ENCODE results near the gene TMOD4.

DNA sequence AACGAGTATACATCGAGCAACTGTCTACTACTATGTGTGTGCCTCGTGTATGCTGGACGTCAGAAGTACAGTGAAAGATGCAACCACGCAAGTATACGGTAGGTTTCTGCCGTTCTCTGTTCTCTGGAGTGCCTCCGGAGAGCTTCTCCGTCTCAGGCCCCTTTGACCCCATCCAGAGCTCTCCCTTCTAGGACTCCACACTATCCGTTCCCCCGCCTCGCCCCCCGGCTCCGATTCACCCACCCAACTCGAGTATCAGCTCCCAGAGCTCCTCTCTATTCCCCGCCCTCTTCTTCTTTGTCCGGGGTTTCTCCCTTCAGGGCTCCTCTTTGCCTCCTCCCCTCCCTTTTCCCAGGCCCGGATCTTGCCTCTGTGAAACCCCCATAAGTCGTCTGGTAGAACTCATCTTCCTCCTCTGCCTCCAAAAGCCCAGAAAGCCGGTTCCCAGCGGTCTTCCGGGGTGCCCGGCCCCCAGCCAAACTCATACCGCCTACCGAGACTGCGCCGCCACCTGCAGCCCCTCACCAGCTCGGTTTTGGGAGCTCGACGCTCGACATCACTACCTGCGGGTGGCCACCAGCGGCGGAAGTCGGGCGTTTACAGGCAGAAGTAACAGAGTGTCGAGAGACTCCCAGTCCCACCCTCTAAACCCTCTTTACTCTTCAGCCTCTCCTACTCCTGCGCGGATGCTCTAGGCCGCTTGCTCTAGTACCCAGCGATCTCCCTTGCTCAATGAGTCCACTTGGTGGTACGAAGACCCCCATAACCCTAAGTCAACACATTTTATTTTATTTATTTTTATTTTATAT, 14.1 kb upstream of the TMOD4 start, which contains the start of gene VPS72:
- TF ChIP-seq, protein P1, sequence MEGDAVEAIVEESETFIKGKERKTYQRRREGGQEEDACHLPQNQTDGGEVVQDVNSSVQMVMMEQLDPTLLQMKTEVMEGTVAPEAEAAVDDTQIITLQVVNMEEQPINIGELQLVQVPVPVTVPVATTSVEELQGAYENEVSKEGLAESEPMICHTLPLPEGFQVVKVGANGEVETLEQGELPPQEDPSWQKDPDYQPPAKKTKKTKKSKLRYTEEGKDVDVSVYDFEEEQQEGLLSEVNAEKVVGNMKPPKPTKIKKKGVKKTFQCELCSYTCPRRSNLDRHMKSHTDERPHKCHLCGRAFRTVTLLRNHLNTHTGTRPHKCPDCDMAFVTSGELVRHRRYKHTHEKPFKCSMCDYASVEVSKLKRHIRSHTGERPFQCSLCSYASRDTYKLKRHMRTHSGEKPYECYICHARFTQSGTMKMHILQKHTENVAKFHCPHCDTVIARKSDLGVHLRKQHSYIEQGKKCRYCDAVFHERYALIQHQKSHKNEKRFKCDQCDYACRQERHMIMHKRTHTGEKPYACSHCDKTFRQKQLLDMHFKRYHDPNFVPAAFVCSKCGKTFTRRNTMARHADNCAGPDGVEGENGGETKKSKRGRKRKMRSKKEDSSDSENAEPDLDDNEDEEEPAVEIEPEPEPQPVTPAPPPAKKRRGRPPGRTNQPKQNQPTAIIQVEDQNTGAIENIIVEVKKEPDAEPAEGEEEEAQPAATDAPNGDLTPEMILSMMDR (IDR thresholded peaks at IDR 0.05; ENCODE audit: insufficient read depth, low read length) = no peak
- TF ChIP-seq POLR2AphosphoS5 (IDR thresholded peaks at IDR 0.05; ENCODE audit: low read depth) (peak; percentile 94), SPI1 (IDR thresholded peaks at IDR 0.05; ENCODE audit: borderline replicate concordance, low read depth) (peak; percentile 63; the same call in 1 of the 2 replicates), GABPA (IDR thresholded peaks at IDR 0.05; ENCODE audit: low read depth) (peak; percentile 72)

Data from HL-60 (cell line).